Endothelial cell of umbilical vein (primary cell): ENCODE results near the gene CFAP46. TPM values are rescaled to one million over a fixed set of nuclear protein-coding genes. Genes with fewer than 3 reads are reported as not detected.

Source experiments
- BruUV-seq: library from RNA; stranded (reverse); fragments of 400-500 nt; replicated peaks from 2 replicates; lab custom pipeline; 2021; lab: Mats Ljungman, UMichigan
- CTCF ChIA-PET: fragments of 300-600, 350-600 bp; sonication (Branson Sonifier 250); formaldehyde crosslinking; loops from one replicate; lab custom pipeline; 2021; ENCODE audit warnings: antibody characterized with exemption, inconsistent platforms; lab: Charles Lee
- POLR2A ChIA-PET: fragments of 300-600, 350-600 bp; sonication (Branson Sonifier 250); formaldehyde crosslinking; loops from one replicate; lab custom pipeline; 2021; ENCODE audit warnings: antibody characterized with exemption, inconsistent platforms; lab: Charles Lee
- DNase-seq: peaks from one replicate; pipeline ENCODE4 v3.0.0-alpha.2; 2011; ENCODE audit warnings: low read depth, low spot score
- FAIRE-seq: peaks from 2 replicates; lab custom pipeline; 2011; peaks lifted over from hg19 to GRCh38; lab: Jason Lieb, UNC
- H2AFZ ChIP-seq: 2 replicates; pipeline ENCODE4 v1.6.0; 2012; ENCODE audit warnings: low read depth, low read length, control low read depth, inconsistent platforms
- H3K27ac ChIP-seq: 2 replicates; pipeline ENCODE4 v1.5.1; 2011; ENCODE audit warnings: low read depth, mild to moderate bottlenecking, control low read depth, low read length, moderate library complexity; ENCODE audit not compliant: insufficient read depth
- H3K27me3 ChIP-seq, 2 experiments: 2 replicates each; pipeline versions ENCODE4 v1.6.0 to v1.6.1; 2011; ENCODE audit warnings: low read length in 2 of 2, mixed read lengths in 1 of 2; ENCODE audit not compliant: control insufficient read depth in 2 of 2, insufficient read depth in 2 of 2
- H3K36me3 ChIP-seq, 2 experiments: 2 replicates in 1 of 2; 3 replicates in 1 of 2; pipeline ENCODE4 v1.5.1; 2011; ENCODE audit warnings: low read length in 2 of 2, mild to moderate bottlenecking in 1 of 2, moderate library complexity in 1 of 2; ENCODE audit not compliant: control insufficient read depth in 2 of 2, insufficient read depth in 2 of 2; ENCODE audit errors: extremely low read depth in 1 of 2
- H3K4me1 ChIP-seq: 3 replicates; pipeline ENCODE4 v1.5.1; 2011; ENCODE audit warnings: mild to moderate bottlenecking, low read length; ENCODE audit not compliant: control insufficient read depth, insufficient read depth; ENCODE audit errors: extremely low read depth
- H3K4me2 ChIP-seq: 2 replicates; pipeline ENCODE4 v1.6.1; 2011; ENCODE audit warnings: low read length, control low read depth, mixed read lengths; ENCODE audit not compliant: insufficient read depth
- H3K4me3 ChIP-seq, 3 experiments: fragments of 200-600 bp in 1 of 3; sonication (generic), shearing (Covaris generic) in 1 of 3; replicated peaks in 1 of 3; 2 replicates each; pipeline ENCODE4 v1.5.1; 2011 to 2016; ENCODE audit warnings: control low read depth in 3 of 3, low read length in 3 of 3, mild to moderate bottlenecking in 2 of 3, inconsistent platforms in 1 of 3, low read depth in 1 of 3, moderate library complexity in 1 of 3; ENCODE audit not compliant: insufficient read depth in 1 of 3
- H3K79me2 ChIP-seq: 2 replicates; pipeline ENCODE4 v1.6.0; 2012; ENCODE audit warnings: low read length, inconsistent platforms; ENCODE audit not compliant: control insufficient read depth, insufficient read depth
- H3K9ac ChIP-seq: replicated peaks from 2 replicates; pipeline ENCODE3; 2011; ENCODE audit warnings: low read length, control low read depth; ENCODE audit not compliant: insufficient read depth; ENCODE audit errors: extremely low read depth
- H3K9me1 ChIP-seq: replicated peaks from 3 replicates; pipeline ENCODE4 v1.6.0; 2011; ENCODE audit warnings: mild to moderate bottlenecking, low read length; ENCODE audit not compliant: control insufficient read depth, insufficient read depth; ENCODE audit errors: extremely low read depth
- H3K9me3 ChIP-seq: replicated peaks from 2 replicates; pipeline ENCODE4 v1.5.1; 2012; ENCODE audit warnings: low read length, inconsistent platforms; ENCODE audit not compliant: control insufficient read depth, insufficient read depth
- H4K20me1 ChIP-seq: replicated peaks from 2 replicates; pipeline ENCODE3; 2011; ENCODE audit warnings: mild to moderate bottlenecking, low read length; ENCODE audit not compliant: control insufficient read depth, insufficient read depth; ENCODE audit errors: extremely low read depth
- CTCF ChIP-seq, 2 donors: IDR thresholded peaks; 1 replicate in 1 of 2; 2 replicates in 1 of 2; pipeline ENCODE4 v1.5.1; 2011; ENCODE audit warnings: low read length in 2 of 2, mild to moderate bottlenecking in 2 of 2, moderate library complexity in 2 of 2, control low read depth in 1 of 2, inconsistent platforms in 1 of 2, low read depth in 1 of 2; ENCODE audit not compliant: insufficient read depth in 1 of 2; ENCODE audit errors: extremely low read depth in 1 of 2
- EZH2 ChIP-seq: IDR thresholded peaks from 2 replicates; pipeline ENCODE4 v1.6.1; 2012; ENCODE audit warnings: borderline replicate concordance, low read depth, mild to moderate bottlenecking, moderate library complexity, low read length, inconsistent platforms; ENCODE audit not compliant: severe bottlenecking
- FOS ChIP-seq: IDR thresholded peaks from 2 replicates; pipeline ENCODE4 v1.6.1; 2011; ENCODE audit warnings: mild to moderate bottlenecking, low read length, moderate library complexity, borderline replicate concordance; ENCODE audit not compliant: insufficient read depth
- GATA2 ChIP-seq: IDR thresholded peaks from 2 replicates; pipeline ENCODE4 v1.7.0; 2011; ENCODE audit warnings: low read depth, mild to moderate bottlenecking, moderate library complexity, mixed read lengths, low read length; ENCODE audit not compliant: insufficient read length, insufficient read depth
- JUN ChIP-seq: IDR thresholded peaks from 2 replicates; pipeline ENCODE4 v1.6.1; 2011; ENCODE audit warnings: borderline replicate concordance, low read depth; ENCODE audit not compliant: insufficient read length, insufficient read depth
- MAX ChIP-seq: IDR thresholded peaks from 2 replicates; pipeline ENCODE4 v1.6.1; 2011; ENCODE audit not compliant: insufficient read depth, insufficient read length
- MYC ChIP-seq: IDR thresholded peaks from one replicate; pipeline ENCODE4 v1.6.1; 2011; ENCODE audit warnings: mild to moderate bottlenecking, low read depth, low read length
- POLR2A ChIP-seq: IDR thresholded peaks from 2 replicates; pipeline ENCODE4 v1.6.1; 2012; ENCODE audit warnings: low read depth, mild to moderate bottlenecking, control low read depth, low read length
- POLR2AphosphoS5 ChIP-seq: IDR thresholded peaks from 2 replicates; pipeline ENCODE4 v1.6.1; 2012; ENCODE audit warnings: low read depth, mild to moderate bottlenecking, control low read depth, low read length, moderate library complexity; ENCODE audit not compliant: insufficient read depth
- dilution Hi-C: fragments of 300-500 bp; cut with MboI; formaldehyde crosslinking; loops from one replicate; pipeline ENCODE4 v1.15.0; 2019; ENCODE audit warnings: low sequenced_read_pairs; ENCODE audit not compliant: extremely low pct_ligation_motif_present
- intact Hi-C: fragments of 100-400 bp; cut with micrococcal nuclease; formaldehyde crosslinking; loops from one replicate; pipeline ENCODE4 v1.10.0; 2022
- polyA plus RNA-seq, 4 experiments: library from polyadenylated mRNA; depleted of rRNA in 3 of 4; stranded (reverse) in 3 of 4; unstranded in 1 of 4; fragments of >200 nt; gene quantifications; 2 replicates each; pipeline versions ENCODE4 v1.2.1 to v1.2.3, GENCODE V29; 2011 to 2012; ENCODE audit warnings: missing spikeins in 1 of 4
- total RNA-seq: library from RNA; stranded (reverse); gene quantifications from 2 replicates; pipeline ENCODE4 v1.2.3, GENCODE V29; 2021

CFAP46 gene
- total and polyA plus RNA-seq, 2 donors (not counting 3 experiments of a cell fraction or from before 2014, with no cell fraction given): 0.75 to 0.98 TPM

GRCh38 chr10:132861884-132862461, 80.4 kb downstream of the CFAP46 start:
- Histone ChIP-seq H4K20me1 (no peaks in the 10 kb centered on the region), H3K9ac (no peak overlapping the region), H3K4me3 (no peak overlapping the region), H2AFZ (no peak overlapping the region), H3K4me2 (no peak overlapping the region), H3K9me1 (no peaks in the 10 kb centered on the region), H3K27me3 (no peaks in the 10 kb centered on the region), H3K9me3 (no peaks in the 10 kb centered on the region), H3K36me3 (no peaks in the 10 kb centered on the region), H3K79me2 (no peaks in the 10 kb centered on the region), H3K27ac (no peak overlapping the region), H3K4me1 (no peaks in the 10 kb centered on the region)
- BruUV-seq: no TSS peak
- TF ChIP-seq JUN (no peak), MYC (no peak), CTCF (IDR thresholded peaks at IDR 0.05; ENCODE audit: extremely low read depth in 1 of 2, insufficient read depth in 1 of 2, low read depth in 1 of 2, low read length in 2 of 2) (no peak), EZH2 (no peak), MAX (no peak), FOS (no peak), POLR2AphosphoS5 (no peak), POLR2A (no peak), GATA2 (no peak)
- FAIRE-seq: no peak
- dilution Hi-C loops (no loop called here), intact Hi-C loops (no loop called here)
- ChIA-PET POLR2A (no interaction called here), CTCF (no interaction called here)
- no peak for DNase-seq
